Endothelial cell of umbilical vein (primary cell): ENCODE data around the gene TMED8. TPM values are rescaled to one million over a fixed set of nuclear protein-coding genes. Genes with fewer than 3 reads are reported as not detected.

Source experiments
- BruUV-seq: library from RNA; stranded (reverse); fragments of 400-500 nt; replicated peaks from 2 replicates; lab custom pipeline; 2021; lab: Mats Ljungman, UMichigan
- CTCF ChIA-PET: fragments of 300-600, 350-600 bp; sonication (Branson Sonifier 250); formaldehyde crosslinking; loops from one replicate; lab custom pipeline; 2021; ENCODE audit warnings: antibody characterized with exemption, inconsistent platforms; lab: Charles Lee
- POLR2A ChIA-PET: fragments of 300-600, 350-600 bp; sonication (Branson Sonifier 250); formaldehyde crosslinking; loops from one replicate; lab custom pipeline; 2021; ENCODE audit warnings: antibody characterized with exemption, inconsistent platforms; lab: Charles Lee
- DNase-seq: peaks from one replicate; pipeline ENCODE4 v3.0.0-alpha.2; 2011; ENCODE audit warnings: low read depth, low spot score
- FAIRE-seq: peaks from 2 replicates; lab custom pipeline; 2011; peaks lifted over from hg19 to GRCh38; lab: Jason Lieb, UNC
- H2AFZ ChIP-seq: 2 replicates; pipeline ENCODE4 v1.6.0; 2012; ENCODE audit warnings: low read depth, low read length, control low read depth, inconsistent platforms
- H3K27ac ChIP-seq: 2 replicates; pipeline ENCODE4 v1.5.1; 2011; ENCODE audit warnings: low read depth, mild to moderate bottlenecking, control low read depth, low read length, moderate library complexity; ENCODE audit not compliant: insufficient read depth
- H3K27me3 ChIP-seq, 2 experiments: 2 replicates each; pipeline versions ENCODE4 v1.6.0 to v1.6.1; 2011; ENCODE audit warnings: low read length in 2 of 2, mixed read lengths in 1 of 2; ENCODE audit not compliant: control insufficient read depth in 2 of 2, insufficient read depth in 2 of 2
- H3K36me3 ChIP-seq, 2 experiments: 2 replicates in 1 of 2; 3 replicates in 1 of 2; pipeline ENCODE4 v1.5.1; 2011; ENCODE audit warnings: low read length in 2 of 2, mild to moderate bottlenecking in 1 of 2, moderate library complexity in 1 of 2; ENCODE audit not compliant: control insufficient read depth in 2 of 2, insufficient read depth in 2 of 2; ENCODE audit errors: extremely low read depth in 1 of 2
- H3K4me1 ChIP-seq: 3 replicates; pipeline ENCODE4 v1.5.1; 2011; ENCODE audit warnings: mild to moderate bottlenecking, low read length; ENCODE audit not compliant: control insufficient read depth, insufficient read depth; ENCODE audit errors: extremely low read depth
- H3K4me2 ChIP-seq: 2 replicates; pipeline ENCODE4 v1.6.1; 2011; ENCODE audit warnings: low read length, control low read depth, mixed read lengths; ENCODE audit not compliant: insufficient read depth
- H3K4me3 ChIP-seq, 3 experiments: fragments of 200-600 bp in 1 of 3; sonication (generic), shearing (Covaris generic) in 1 of 3; replicated peaks in 1 of 3; 2 replicates each; pipeline ENCODE4 v1.5.1; 2011 to 2016; ENCODE audit warnings: control low read depth in 3 of 3, low read length in 3 of 3, mild to moderate bottlenecking in 2 of 3, inconsistent platforms in 1 of 3, low read depth in 1 of 3, moderate library complexity in 1 of 3; ENCODE audit not compliant: insufficient read depth in 1 of 3
- H3K79me2 ChIP-seq: 2 replicates; pipeline ENCODE4 v1.6.0; 2012; ENCODE audit warnings: low read length, inconsistent platforms; ENCODE audit not compliant: control insufficient read depth, insufficient read depth
- H3K9ac ChIP-seq: replicated peaks from 2 replicates; pipeline ENCODE3; 2011; ENCODE audit warnings: low read length, control low read depth; ENCODE audit not compliant: insufficient read depth; ENCODE audit errors: extremely low read depth
- H3K9me1 ChIP-seq: replicated peaks from 3 replicates; pipeline ENCODE4 v1.6.0; 2011; ENCODE audit warnings: mild to moderate bottlenecking, low read length; ENCODE audit not compliant: control insufficient read depth, insufficient read depth; ENCODE audit errors: extremely low read depth
- H3K9me3 ChIP-seq: replicated peaks from 2 replicates; pipeline ENCODE4 v1.5.1; 2012; ENCODE audit warnings: low read length, inconsistent platforms; ENCODE audit not compliant: control insufficient read depth, insufficient read depth
- H4K20me1 ChIP-seq: replicated peaks from 2 replicates; pipeline ENCODE3; 2011; ENCODE audit warnings: mild to moderate bottlenecking, low read length; ENCODE audit not compliant: control insufficient read depth, insufficient read depth; ENCODE audit errors: extremely low read depth
- FOS ChIP-seq: IDR thresholded peaks from 2 replicates; pipeline ENCODE4 v1.6.1; 2011; ENCODE audit warnings: mild to moderate bottlenecking, low read length, moderate library complexity, borderline replicate concordance; ENCODE audit not compliant: insufficient read depth
- JUN ChIP-seq: IDR thresholded peaks from 2 replicates; pipeline ENCODE4 v1.6.1; 2011; ENCODE audit warnings: borderline replicate concordance, low read depth; ENCODE audit not compliant: insufficient read length, insufficient read depth
- MYC ChIP-seq: IDR thresholded peaks from one replicate; pipeline ENCODE4 v1.6.1; 2011; ENCODE audit warnings: mild to moderate bottlenecking, low read depth, low read length
- POLR2AphosphoS5 ChIP-seq: IDR thresholded peaks from 2 replicates; pipeline ENCODE4 v1.6.1; 2012; ENCODE audit warnings: low read depth, mild to moderate bottlenecking, control low read depth, low read length, moderate library complexity; ENCODE audit not compliant: insufficient read depth
- dilution Hi-C: fragments of 300-500 bp; cut with MboI; formaldehyde crosslinking; loops from one replicate; pipeline ENCODE4 v1.15.0; 2019; ENCODE audit warnings: low sequenced_read_pairs; ENCODE audit not compliant: extremely low pct_ligation_motif_present
- intact Hi-C: fragments of 100-400 bp; cut with micrococcal nuclease; formaldehyde crosslinking; loops from one replicate; pipeline ENCODE4 v1.10.0; 2022
- polyA plus RNA-seq, 4 experiments: library from polyadenylated mRNA; depleted of rRNA in 3 of 4; stranded (reverse) in 3 of 4; unstranded in 1 of 4; fragments of >200 nt; gene quantifications; 2 replicates each; pipeline versions ENCODE4 v1.2.1 to v1.2.3, GENCODE V29; 2011 to 2012; ENCODE audit warnings: missing spikeins in 1 of 4
- total RNA-seq: library from RNA; stranded (reverse); gene quantifications from 2 replicates; pipeline ENCODE4 v1.2.3, GENCODE V29; 2021
- TF ChIP-seq, protein P1 (sequence below): IDR thresholded peaks from 2 replicates; pipeline ENCODE4 v1.6.1; 2011; ENCODE audit not compliant: insufficient read depth, insufficient read length
- TF ChIP-seq, protein P2 (sequence below), 2 donors: IDR thresholded peaks; 1 replicate in 1 of 2; 2 replicates in 1 of 2; pipeline ENCODE4 v1.5.1; 2011; ENCODE audit warnings: low read length in 2 of 2, mild to moderate bottlenecking in 2 of 2, moderate library complexity in 2 of 2, control low read depth in 1 of 2, inconsistent platforms in 1 of 2, low read depth in 1 of 2; ENCODE audit not compliant: insufficient read depth in 1 of 2; ENCODE audit errors: extremely low read depth in 1 of 2

The TMED8 gene
- total and polyA plus RNA-seq, 2 donors (not counting 3 experiments of a cell fraction or from before 2014, with no cell fraction given): 5.2 to 12.6 TPM

DNA sequence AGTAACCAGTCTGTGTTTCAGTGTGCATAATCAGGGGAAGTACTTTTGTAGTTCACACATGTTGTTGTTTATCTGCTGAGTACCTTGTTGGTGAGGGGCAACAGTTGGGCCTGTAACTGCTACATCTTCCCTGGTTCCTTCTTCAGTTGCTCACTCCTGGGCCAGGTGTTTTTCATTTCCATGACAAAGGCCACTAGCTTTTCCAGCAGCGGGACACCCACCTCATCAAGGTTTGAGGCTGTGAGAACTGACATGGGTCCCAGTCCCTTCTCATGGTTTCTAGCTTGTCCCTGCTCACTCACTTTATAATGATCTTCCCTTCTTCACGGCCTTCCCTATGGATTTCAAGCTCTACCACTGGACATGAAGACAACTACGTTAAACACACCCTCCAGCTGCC, 48.0 kb upstream of the TMED8 start:
- H3K79me2 ChIP-seq: no peaks in the 10 kb centered on the region
- TF ChIP-seq, protein P1, sequence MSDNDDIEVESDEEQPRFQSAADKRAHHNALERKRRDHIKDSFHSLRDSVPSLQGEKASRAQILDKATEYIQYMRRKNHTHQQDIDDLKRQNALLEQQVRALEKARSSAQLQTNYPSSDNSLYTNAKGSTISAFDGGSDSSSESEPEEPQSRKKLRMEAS: no peak
- TF ChIP-seq MYC (no peak), POLR2AphosphoS5 (no peak), FOS (no peak)
- H3K4me1 ChIP-seq: no peaks in the 10 kb centered on the region
- FAIRE-seq (no peak), DNase-seq (no peak)
- no peak overlapping the region for H3K27ac ChIP-seq
- no peaks in the 10 kb centered on the region for H4K20me1 ChIP-seq
- ChIA-PET CTCF (no interaction called here), POLR2A (interaction anchor here (0.6 kb wide), 1 partner anchor 13 kb away, joined by 4 read pairs; no protein-coding TSS in a partner anchor)
- no peak overlapping the region for H3K9ac ChIP-seq
- no peaks in the 10 kb centered on the region for H3K9me1 ChIP-seq
- no TSS peak for BruUV-seq
- intact Hi-C loops: no loop called here
- no peak overlapping the region for H2AFZ ChIP-seq
- H3K36me3 ChIP-seq: peaks cover 7 to 39% of the 10 kb centered on the region in 2 experiments
- H3K9me3 ChIP-seq: no peaks in the 10 kb centered on the region
- no peak overlapping the region for H3K4me2 ChIP-seq
- H3K4me3 ChIP-seq: no peak overlapping the region
- dilution Hi-C loops: no loop called here
- H3K27me3 ChIP-seq: no peaks in the 10 kb centered on the region

GRCh38 chr14:77423423-77423822, 46.5 kb upstream of the TMED8 start, which contains the start of gene NOXRED1:
NOXRED1 (minus strand) TSS chr14:77423523; CDS start chr14:77422889, 634 bp downstream.
- Histone ChIP-seq H3K9me1 (no peaks in the 10 kb centered on the region), H3K4me1 (no peaks in the 10 kb centered on the region), H3K27me3 (no peaks in the 10 kb centered on the region), H3K27ac (no peak within 1 kb of the TSS), H3K79me2 (no peaks in the 10 kb centered on the region), H2AFZ (no peak within 1 kb of the TSS), H4K20me1 (no peaks in the 10 kb centered on the region), H3K36me3 (peaks cover 4 to 29% of the 10 kb centered on the region in 2 experiments), H3K9ac (no peak within 1 kb of the TSS), H3K4me2 (no peak within 1 kb of the TSS), H3K4me3 (no peak within 1 kb of the TSS), H3K9me3 (no peaks in the 10 kb centered on the region)
- intact Hi-C loops (no loop called here), dilution Hi-C loops (no loop called here)
- TF ChIP-seq, protein P1: no peak
- TF ChIP-seq POLR2AphosphoS5: no peak
- no peak for TF ChIP-seq FOS
- TF ChIP-seq JUN: no peak
- TF ChIP-seq, protein P2, sequence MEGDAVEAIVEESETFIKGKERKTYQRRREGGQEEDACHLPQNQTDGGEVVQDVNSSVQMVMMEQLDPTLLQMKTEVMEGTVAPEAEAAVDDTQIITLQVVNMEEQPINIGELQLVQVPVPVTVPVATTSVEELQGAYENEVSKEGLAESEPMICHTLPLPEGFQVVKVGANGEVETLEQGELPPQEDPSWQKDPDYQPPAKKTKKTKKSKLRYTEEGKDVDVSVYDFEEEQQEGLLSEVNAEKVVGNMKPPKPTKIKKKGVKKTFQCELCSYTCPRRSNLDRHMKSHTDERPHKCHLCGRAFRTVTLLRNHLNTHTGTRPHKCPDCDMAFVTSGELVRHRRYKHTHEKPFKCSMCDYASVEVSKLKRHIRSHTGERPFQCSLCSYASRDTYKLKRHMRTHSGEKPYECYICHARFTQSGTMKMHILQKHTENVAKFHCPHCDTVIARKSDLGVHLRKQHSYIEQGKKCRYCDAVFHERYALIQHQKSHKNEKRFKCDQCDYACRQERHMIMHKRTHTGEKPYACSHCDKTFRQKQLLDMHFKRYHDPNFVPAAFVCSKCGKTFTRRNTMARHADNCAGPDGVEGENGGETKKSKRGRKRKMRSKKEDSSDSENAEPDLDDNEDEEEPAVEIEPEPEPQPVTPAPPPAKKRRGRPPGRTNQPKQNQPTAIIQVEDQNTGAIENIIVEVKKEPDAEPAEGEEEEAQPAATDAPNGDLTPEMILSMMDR (IDR thresholded peaks at IDR 0.05; ENCODE audit: extremely low read depth in 1 of 2, insufficient read depth in 1 of 2, low read depth in 1 of 2, low read length in 2 of 2): no peak
- BruUV-seq: no TSS peak
- no peak for DNase-seq
- no peak for FAIRE-seq
- CTCF ChIA-PET: no interaction called here
- POLR2A ChIA-PET: no interaction called here
